ENCODE data around the gene TSPAN8.
"Not testable (repeated sequence)": the region's sequence is repeated elsewhere in the genome, so short reads cannot be mapped to it uniquely, and the experiment has no call there.

Gene TSPAN8

GRCh38 chr12:71162832-71163763 is 5.3 kb upstream of the TSPAN8 start:
- DNase-seq: no peak

GRCh38 chr12:71161591-71161990 is 3.8 kb upstream of the TSPAN8 start:
- no peak for DNase-seq

GRCh38 chr12:71160585-71160984 is 2.8 kb upstream of the TSPAN8 start:
- no peak for DNase-seq

- DNase-seq: no peak
Measured at GRCh38 chr12:71159878-71160277, 2.1 kb upstream of the TSPAN8 start.

GRCh38 chr12:71159264-71159663 is 1.5 kb upstream of the TSPAN8 start:
- DNase-seq: no peak

- no peak for DNase-seq
Measured at GRCh38 chr12:71158361-71158882, 623 bp upstream of the TSPAN8 start.

GRCh38 chr12:71155225-71155624 is 2.6 kb downstream of the TSPAN8 start:
- DNase-seq: no peak

- no peak for DNase-seq
Measured at GRCh38 chr12:71152851-71153250, 4.9 kb downstream of the TSPAN8 start.

GRCh38 chr12:71150041-71150440 is 7.8 kb downstream of the TSPAN8 start:
- DNase-seq: not testable (repeated sequence)

GRCh38 chr12:71144682-71145081 is 13.1 kb downstream of the TSPAN8 start:
- DNase-seq: no peak

GRCh38 chr12:71142956-71143355 is 14.8 kb downstream of the TSPAN8 start:
- DNase-seq: no peak

- DNase-seq: no peak
Measured at GRCh38 chr12:71142016-71142415, 15.8 kb downstream of the TSPAN8 start.

- DNase-seq: no peak
Measured at GRCh38 chr12:71141378-71141926, 16.3 kb downstream of the TSPAN8 start.

- no peak for DNase-seq
Measured at GRCh38 chr12:71139153-71139735, 18.6 kb downstream of the TSPAN8 start.

GRCh38 chr12:71138011-71138410 is 19.8 kb downstream of the TSPAN8 start:
- DNase-seq: no peak

- no peak for DNase-seq
Measured at GRCh38 chr12:71135812-71136176, 22.0 kb downstream of the TSPAN8 start.

- no peak for DNase-seq
Measured at GRCh38 chr12:71135077-71135811, 22.6 kb downstream of the TSPAN8 start.

- DNase-seq: no peak
Measured at GRCh38 chr12:71134405-71134804, 23.4 kb downstream of the TSPAN8 start.

GRCh38 chr12:71130521-71131069 is 27.2 kb downstream of the TSPAN8 start:
- no peak for DNase-seq

- no peak for DNase-seq
Measured at GRCh38 chr12:71129364-71129763, 28.4 kb downstream of the TSPAN8 start.

GRCh38 chr12:71128191-71128788 is 29.5 kb downstream of the TSPAN8 start:
- DNase-seq: no peak

- no peak for DNase-seq
Measured at GRCh38 chr12:71125949-71126348, 31.9 kb downstream of the TSPAN8 start.

All from activated T-cell treated with anti-CD3 and anti-CD28 coated beads, Interleukin-2, amount 50 U/mL, for 48 hours (primary cell).